OCI-LY3 (cell line): ENCODE data around the gene WDR72.

ENCODE experiments used
- H2AFZ ChIP-seq: fragments of 200-600, 300-600 bp; shearing (Covaris generic); 2 replicates; pipeline ENCODE4 v1.6.0; 2014; ENCODE audit warnings: antibody characterized with exemption, low read depth, low read length
- H3K27ac ChIP-seq: fragments of 200-600, 300-600 bp; sonication (generic); 2 replicates; pipeline ENCODE4 v1.5.1; 2014; ENCODE audit warnings: mild to moderate bottlenecking, low read length, moderate library complexity, mixed read lengths
- H3K27me3 ChIP-seq: fragments of 200-600, 300-600 bp; sonication (generic); 2 replicates; pipeline ENCODE4 v1.6.1; 2014; ENCODE audit warnings: low read depth, low read length, mixed read lengths
- H3K36me3 ChIP-seq: fragments of 200-600, 300-600 bp; sonication (generic); replicated peaks from 2 replicates; pipeline ENCODE3; 2014; ENCODE audit warnings: low read depth, low read length, mixed read lengths
- H3K4me1 ChIP-seq: fragments of 300-600, 200-600 bp; sonication (generic); 2 replicates; pipeline ENCODE4 v1.6.1; 2014; ENCODE audit warnings: low read length, mixed read lengths
- H3K4me2 ChIP-seq: fragments of 200-600, 300-600 bp; sonication (generic); 2 replicates; pipeline ENCODE4 v1.6.1; 2014; ENCODE audit warnings: low read length, mixed read lengths
- H3K4me3 ChIP-seq: fragments of 300-600, 200-600 bp; sonication (generic); 2 replicates; pipeline ENCODE4 v1.5.1; 2014; ENCODE audit warnings: antibody characterized with exemption, mild to moderate bottlenecking, low read length, moderate library complexity
- H3K79me2 ChIP-seq: fragments of 300-600, 200-600 bp; shearing (Covaris generic); 2 replicates; pipeline ENCODE4 v1.6.1; 2014; ENCODE audit warnings: mild to moderate bottlenecking, low read length, mixed read lengths
- H3K9ac ChIP-seq: fragments of 300-600, 200-600 bp; shearing (Covaris generic); 2 replicates; pipeline ENCODE4 v1.6.0; 2014; ENCODE audit warnings: mild to moderate bottlenecking, low read length, moderate library complexity
- H3K9me3 ChIP-seq: fragments of 200-600, 300-600 bp; shearing (Covaris generic); 2 replicates; pipeline ENCODE4 v1.6.1; 2014; ENCODE audit warnings: low read length, mixed read lengths; ENCODE audit not compliant: insufficient read depth
- H4K20me1 ChIP-seq: fragments of 200-600, 300-600 bp; sonication (generic); 2 replicates; pipeline ENCODE4 v1.6.1; 2016; ENCODE audit warnings: low read length, mixed read lengths; ENCODE audit not compliant: insufficient read depth
- CTCF ChIP-seq: fragments of 200-600, 300-600 bp; sonication (generic); IDR thresholded peaks from 2 replicates; pipeline ENCODE4 v1.5.1; 2014; ENCODE audit warnings: antibody characterized with exemption, low read length, low read depth
- EZH2phosphoT487 ChIP-seq: fragments of 200-600 bp; shearing (Covaris generic); IDR thresholded peaks from 2 replicates; pipeline ENCODE4 v1.6.1; 2018; ENCODE audit warnings: antibody characterized with exemption, mixed run types, low read depth

The WDR72 gene

DNA sequence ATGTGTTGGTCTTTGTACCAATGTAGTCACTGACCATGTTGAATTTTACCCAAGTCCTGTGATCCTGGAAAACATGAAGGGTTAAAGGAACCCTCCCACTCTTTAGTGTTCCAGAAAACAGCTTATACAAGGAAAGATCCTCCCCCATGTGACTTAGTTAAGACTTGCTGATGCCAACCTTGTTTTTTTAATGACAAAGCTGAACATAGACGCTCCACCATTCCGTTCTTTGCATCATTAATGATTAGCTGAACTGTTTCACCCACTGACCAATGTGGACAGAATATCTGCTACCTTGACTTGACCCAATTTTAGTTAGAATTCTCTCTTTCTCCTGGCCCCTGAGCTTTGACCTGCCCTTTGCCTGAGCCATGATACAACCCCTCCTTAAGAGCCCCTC is 3.5 kb upstream of the WDR72 start:
- H3K79me2 ChIP-seq = no peaks in the 10 kb centered on the region
- no peak overlapping the region for H3K27ac ChIP-seq
- no peak overlapping the region for H3K4me2 ChIP-seq
- H3K27me3 ChIP-seq = no peaks in the 10 kb centered on the region
- no peak overlapping the region for H2AFZ ChIP-seq
- H3K9me3 ChIP-seq = no peaks in the 10 kb centered on the region
- H4K20me1 ChIP-seq = no peaks in the 10 kb centered on the region
- no peaks in the 10 kb centered on the region for H3K4me1 ChIP-seq
- no peak overlapping the region for H3K9ac ChIP-seq
- TF ChIP-seq EZH2phosphoT487 = no peak
- TF ChIP-seq CTCF = no peak
- no peaks in the 10 kb centered on the region for H3K36me3 ChIP-seq
- no peak overlapping the region for H3K4me3 ChIP-seq

DNA sequence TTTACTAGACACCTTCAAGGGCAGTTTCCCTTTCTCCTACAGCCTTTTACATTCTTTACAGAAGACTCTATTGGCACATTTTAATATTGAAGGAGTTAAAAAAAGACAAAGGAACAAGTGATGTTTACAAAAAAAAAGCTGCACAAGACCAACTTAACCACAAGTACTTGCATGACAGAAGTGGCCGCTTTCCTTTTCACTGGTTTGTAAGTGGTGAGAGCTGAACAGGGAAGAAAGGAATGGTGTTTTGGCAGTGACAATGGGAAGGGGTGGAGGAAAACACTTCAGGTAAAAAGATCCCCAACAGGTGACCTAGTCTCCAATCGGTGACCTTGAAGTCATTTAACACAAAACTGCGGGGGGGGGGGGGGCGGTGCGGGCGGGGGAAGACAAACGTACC is 1.1 kb downstream of the WDR72 start:
- no peak overlapping the region for H3K27ac ChIP-seq
- H3K4me3 ChIP-seq = no peak overlapping the region
- no peaks in the 10 kb centered on the region for H3K79me2 ChIP-seq
- no peak overlapping the region for H3K9ac ChIP-seq
- H3K36me3 ChIP-seq = no peaks in the 10 kb centered on the region
- no peaks in the 10 kb centered on the region for H3K4me1 ChIP-seq
- H4K20me1 ChIP-seq = no peaks in the 10 kb centered on the region
- no peaks in the 10 kb centered on the region for H3K27me3 ChIP-seq
- H3K4me2 ChIP-seq = no peak overlapping the region
- TF ChIP-seq EZH2phosphoT487 = no peak
- TF ChIP-seq CTCF = no peak
- no peaks in the 10 kb centered on the region for H3K9me3 ChIP-seq
- no peak overlapping the region for H2AFZ ChIP-seq

- no peak overlapping the region for H3K27ac ChIP-seq
- TF ChIP-seq EZH2phosphoT487 (no peak), CTCF (no peak)
- H3K9me3 ChIP-seq = no peaks in the 10 kb centered on the region
- no peaks in the 10 kb centered on the region for H3K27me3 ChIP-seq
- H3K36me3 ChIP-seq = no peaks in the 10 kb centered on the region
- no peak overlapping the region for H3K4me3 ChIP-seq
- no peak overlapping the region for H2AFZ ChIP-seq
- H3K4me2 ChIP-seq = no peak overlapping the region
- no peaks in the 10 kb centered on the region for H3K79me2 ChIP-seq
- H3K4me1 ChIP-seq = no peaks in the 10 kb centered on the region
- no peaks in the 10 kb centered on the region for H4K20me1 ChIP-seq
- no peak overlapping the region for H3K9ac ChIP-seq
Measured at GRCh38 chr15:53757906-53758305, 1.6 kb downstream of the WDR72 start.

DNA sequence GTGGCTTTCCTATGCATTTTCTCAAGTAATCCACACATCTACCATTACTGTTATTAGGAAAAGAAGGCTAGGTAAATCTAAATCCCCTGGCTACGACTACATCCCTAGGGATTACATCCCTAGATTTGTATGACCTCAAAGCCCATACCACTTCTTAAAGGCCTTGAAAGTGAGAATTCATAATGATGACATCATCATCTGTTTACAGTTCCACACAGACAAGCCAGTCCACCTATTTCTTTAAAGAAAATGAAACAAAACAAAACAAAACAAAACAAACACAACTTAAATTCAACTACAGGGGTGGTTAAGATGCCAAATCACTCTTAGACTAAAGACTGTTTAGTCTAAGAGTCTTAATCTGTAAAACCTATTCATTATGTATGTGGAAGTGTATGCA is 5.7 kb downstream of the WDR72 start:
- Histone ChIP-seq H2AFZ (no peak overlapping the region), H3K36me3 (no peaks in the 10 kb centered on the region), H3K9me3 (no peaks in the 10 kb centered on the region), H3K4me3 (no peak overlapping the region), H3K4me1 (no peaks in the 10 kb centered on the region), H3K79me2 (no peaks in the 10 kb centered on the region), H3K4me2 (no peak overlapping the region), H3K27ac (no peak overlapping the region), H3K9ac (no peak overlapping the region), H4K20me1 (no peaks in the 10 kb centered on the region), H3K27me3 (0 out of 2 replicates have a peak, but pooled peaks cover 3% of the 10 kb centered on the region)
- TF ChIP-seq EZH2phosphoT487 (no peak), CTCF (no peak)
